Measurements from ENCODE around the gene STAC3. TPM values are rescaled to one million over a fixed set of nuclear protein-coding genes. Genes with fewer than 3 reads are reported as not detected.
A peak's percentile ranks its signal among the peaks of the same experiment; 100 is the strongest.

The STAC3 gene
- total RNA-seq (2013; cell fraction: nucleolus; rRNA removed) = 3.2 and 4.8 TPM in 2 replicates
- total RNA-seq (2014; rRNA removed) = 2.7 and 3.6 TPM in 2 replicates
- 3.3 and 4.0 TPM in 2 replicates for total RNA-seq (2014; rRNA removed; fragmentation: Illumina TruSeq; extraction: Trizol)
- total RNA-seq (2021) = 5.5 and 5.7 TPM in 2 replicates
- 3.8 TPM for polyA plus RNA-seq (2011; ENCODE audit: low read depth)
- polyA plus RNA-seq (2011; rRNA removed) = 8.8 and 10.4 TPM in 2 replicates
- polyA plus RNA-seq (2011; cell fraction: cytosol; rRNA removed) = 7.2 and 7.5 TPM in 2 replicates
- polyA plus RNA-seq (2011; cell fraction: nucleus; rRNA removed) = 9.9 and 11.7 TPM in 2 replicates
- polyA plus RNA-seq (2012) = 6.6 and 7.7 TPM in 2 replicates
- 9.8 and 9.9 TPM in 2 replicates for polyA plus RNA-seq (2014; fragmentation: Illumina TruSeq; extraction: Trizol)
- polyA plus RNA-seq (2014; fragmentation: Nextera tagmentation; extraction: Ambion mirVana) = under 1 TPM; 0.49 to 0.55 TPM
- 8.3 and 9.4 TPM in 2 replicates for polyA plus RNA-seq (2014; rRNA removed)
- 1 to 10 TPM; 1.7 to 2.1 TPM for polyA plus RNA-seq (2016; fragmentation: Nextera tagmentation; extraction: Ambion mirVana)
- 4.6 and 5.5 TPM in 2 replicates for polyA minus RNA-seq (2011; rRNA and poly(A)+ RNA removed)
- 3.5 and 3.9 TPM in 2 replicates for polyA minus RNA-seq (2011; cell fraction: cytosol; rRNA and poly(A)+ RNA removed)
- polyA minus RNA-seq (2011; cell fraction: nucleus; rRNA and poly(A)+ RNA removed) = 2.2 and 2.3 TPM in 2 replicates
- percentile 65 among the genes with signal in this experiment for Bru-seq, nascent RNA
- BruChase-seq, experiment 1, labeled RNA remaining after a 6-hour chase = percentile 73 among the genes with signal in this experiment
- BruChase-seq, experiment 2, labeled RNA remaining after a 2-hour chase = percentile 65 among the genes with signal in this experiment
- long read RNA-seq, experiment 1, partial matches to known transcripts = 1 of 1 reads
- long read RNA-seq, experiment 1, other reads (novel, unspliced or antisense) = 0 of 1 reads
- long read RNA-seq, experiment 2 = 0 reads

GRCh38 chr12:57250956-57251355 lies at the start of gene STAC3:
Gene STAC3 (minus strand): TSS chr12:57251187. CDS start chr12:57249636, 1,551 bp downstream.
- Histone ChIP-seq H2AFZ (ENCODE audit: control insufficient read depth, low read depth, low read length) (no peak within 1 kb of the TSS), H3K79me2 (ENCODE audit: control insufficient read depth, insufficient read depth, low read length) (no peaks in the 10 kb centered on the region), H3K36me3 (ENCODE audit: control insufficient read depth in 2 of 2, insufficient read depth in 2 of 2, low read length in 1 of 2) (no peaks in the 10 kb centered on the region; a peak in 1 of 4 replicates), H4K20me1 (ENCODE audit: control insufficient read depth, insufficient read depth) (no peaks in the 10 kb centered on the region), H3K27me3 (replicated peaks in 1 of 2; ENCODE audit: control insufficient read depth in 2 of 2, insufficient read depth in 2 of 2, low read length in 1 of 2) (no peaks in the 10 kb centered on the region), H3K4me1 (ENCODE audit: control insufficient read depth, insufficient read depth, low read length) (no peaks in the 10 kb centered on the region), H3K9ac (ENCODE audit: control insufficient read depth, insufficient read depth, low read length) (no peak within 1 kb of the TSS), H3K4me3 (no peak within 1 kb of the TSS), H3K4me2 (ENCODE audit: control insufficient read depth, insufficient read depth) (no peak within 1 kb of the TSS), H3K27ac (ENCODE audit: control insufficient read depth, insufficient read depth) (no peak within 1 kb of the TSS), H3K9me3 (replicated peaks; ENCODE audit: control insufficient read depth, insufficient read depth, low read length) (no peaks in the 10 kb centered on the region)
- CTCF ChIA-PET = interaction anchor here (0.8 to 4.1 kb wide), 11 partner anchors 8 to 208 kb away, joined by 3 to 25 read pairs (median 8); partner anchors contain the start of gene INHBE
- TF ChIP-seq HCFC1 (IDR thresholded peaks at IDR 0.05; ENCODE audit: low read length) = no peak
- TF ChIP-seq CHD1 (IDR thresholded peaks at IDR 0.05; ENCODE audit: low read depth, low read length) = no peak
- TF ChIP-seq NBN (IDR thresholded peaks at IDR 0.05) = no peak
- DNase-seq (ENCODE audit: low read depth, low spot score) = no peak
- FAIRE-seq = no peak
- SMC1A ChIA-PET (ENCODE audit: uncharacterized antibody, unreplicated experiment) = interaction anchor here (1.1 to 1.3 kb wide), 3 partner anchors 11 to 208 kb away, joined by 3 to 5 read pairs (median 3); no protein-coding TSS in a partner anchor
- POLR2A ChIA-PET = interaction anchor here (0.6 kb wide), 3 partner anchors 206 to 1424 kb away, joined by 4 to 6 read pairs (median 4); no protein-coding TSS in a partner anchor
- intact Hi-C loops (cut with micrococcal nuclease; ENCODE audit: unreplicated experiment) = no loop called here
- no peak for ATAC-seq
- no TSS peak for BruUV-seq (replicated peaks)
- WGBS (ENCODE audit: insufficient coverage, insufficient replicate concordance, low lambda C conversion rate, missing lambda C conversion rate) = 90% methylated on average over 7 of the region's 7 CpGs
- in situ Hi-C loops (cut with MboI) = no loop called here
- RAD21 ChIA-PET (ENCODE audit: unreplicated experiment) = interaction anchor here (14.4 kb wide), 1 partner anchor 202 kb away, joined by 85 read pairs; the partner anchor contains the start of gene INHBE

All from GM12878 (cell line).